OCI-LY3 (cell line): Measurements from ENCODE around the gene ZNF407.

Experiments used
- CTCF ChIP-seq: fragments of 200-600, 300-600 bp; sonication (generic); IDR thresholded peaks from 2 replicates; pipeline ENCODE4 v1.5.1; 2014; ENCODE audit warnings: antibody characterized with exemption, low read length, low read depth
- EZH2phosphoT487 ChIP-seq: fragments of 200-600 bp; shearing (Covaris generic); IDR thresholded peaks from 2 replicates; pipeline ENCODE4 v1.6.1; 2018; ENCODE audit warnings: antibody characterized with exemption, mixed run types, low read depth

- TF ChIP-seq EZH2phosphoT487 (no peak), CTCF (no peak)
These were observed 10.2 kb upstream of the ZNF407 start for GRCh38 chr18:74587441-74587840.
